Astrocyte of the spinal cord (primary cell): ENCODE data around the gene EXOC6B.
A peak's percentile ranks its signal among the peaks of the same experiment; 100 is the strongest.

Experiments
- DNase-seq: peaks from one replicate; pipeline ENCODE4 v3.0.0; 2011; ENCODE audit warnings: low read depth, low spot score
- H3K4me3 ChIP-seq: 2 replicates; pipeline ENCODE4 v1.5.1; 2011; ENCODE audit warnings: low read depth, mild to moderate bottlenecking, low read length, moderate library complexity
- in situ Hi-C: cut with HindIII; loops from 2 replicates; pipeline ENCODE4 v1.10.0; 2017; ENCODE audit warnings: low sequenced_read_pairs
- TF ChIP-seq, protein P1 (sequence below): IDR thresholded peaks from 2 replicates; pipeline ENCODE4 v1.5.1; 2012; ENCODE audit warnings: low read depth, mild to moderate bottlenecking, low read length, inconsistent platforms

EXOC6B gene

DNA sequence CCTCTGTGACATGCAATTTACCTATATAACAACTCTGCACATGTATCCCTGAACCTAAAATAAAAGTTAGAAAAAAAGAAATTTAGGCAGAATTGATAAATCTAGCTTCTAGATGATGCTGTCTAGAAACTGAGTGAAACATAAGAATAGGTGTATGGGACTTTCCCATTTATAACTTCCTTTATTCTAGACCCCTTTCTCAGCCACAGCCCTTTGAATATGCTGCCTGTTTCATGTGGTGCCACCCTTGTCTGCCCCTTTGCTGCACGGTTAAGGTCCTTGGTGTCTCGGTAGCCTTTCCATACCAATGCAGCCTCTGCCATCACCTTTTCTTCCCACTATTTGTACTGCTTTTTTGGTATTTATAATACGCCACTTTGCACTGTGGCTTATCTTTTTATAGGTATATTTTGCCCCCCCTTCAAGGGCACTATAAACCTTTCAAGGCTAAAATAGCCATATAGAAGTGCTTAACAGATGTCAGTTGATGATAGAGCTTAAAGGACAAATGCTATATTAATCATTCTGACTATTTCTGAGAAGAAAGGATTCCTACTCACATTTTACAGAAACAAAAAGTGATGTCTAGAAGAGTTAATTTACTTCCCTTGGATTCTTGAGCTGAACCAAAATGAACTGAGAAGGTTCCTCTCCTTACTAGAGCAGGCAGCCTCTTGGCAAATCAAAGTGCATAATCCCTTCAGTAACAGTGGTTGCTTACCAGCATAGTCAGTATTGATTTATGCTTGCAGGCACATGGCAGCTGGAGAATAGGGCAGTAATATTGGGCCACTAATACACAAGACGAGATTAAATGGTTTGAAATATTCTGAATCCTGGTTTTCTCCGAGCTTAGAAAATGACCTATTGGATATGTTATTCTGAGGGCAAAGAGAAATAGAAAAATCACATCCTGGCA is 590.1 kb downstream of the EXOC6B start:
- in situ Hi-C loops = no loop called here
- H3K4me3 ChIP-seq = no peak overlapping the region
- no peak for DNase-seq
- TF ChIP-seq, protein P1, sequence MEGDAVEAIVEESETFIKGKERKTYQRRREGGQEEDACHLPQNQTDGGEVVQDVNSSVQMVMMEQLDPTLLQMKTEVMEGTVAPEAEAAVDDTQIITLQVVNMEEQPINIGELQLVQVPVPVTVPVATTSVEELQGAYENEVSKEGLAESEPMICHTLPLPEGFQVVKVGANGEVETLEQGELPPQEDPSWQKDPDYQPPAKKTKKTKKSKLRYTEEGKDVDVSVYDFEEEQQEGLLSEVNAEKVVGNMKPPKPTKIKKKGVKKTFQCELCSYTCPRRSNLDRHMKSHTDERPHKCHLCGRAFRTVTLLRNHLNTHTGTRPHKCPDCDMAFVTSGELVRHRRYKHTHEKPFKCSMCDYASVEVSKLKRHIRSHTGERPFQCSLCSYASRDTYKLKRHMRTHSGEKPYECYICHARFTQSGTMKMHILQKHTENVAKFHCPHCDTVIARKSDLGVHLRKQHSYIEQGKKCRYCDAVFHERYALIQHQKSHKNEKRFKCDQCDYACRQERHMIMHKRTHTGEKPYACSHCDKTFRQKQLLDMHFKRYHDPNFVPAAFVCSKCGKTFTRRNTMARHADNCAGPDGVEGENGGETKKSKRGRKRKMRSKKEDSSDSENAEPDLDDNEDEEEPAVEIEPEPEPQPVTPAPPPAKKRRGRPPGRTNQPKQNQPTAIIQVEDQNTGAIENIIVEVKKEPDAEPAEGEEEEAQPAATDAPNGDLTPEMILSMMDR = no peak

DNA sequence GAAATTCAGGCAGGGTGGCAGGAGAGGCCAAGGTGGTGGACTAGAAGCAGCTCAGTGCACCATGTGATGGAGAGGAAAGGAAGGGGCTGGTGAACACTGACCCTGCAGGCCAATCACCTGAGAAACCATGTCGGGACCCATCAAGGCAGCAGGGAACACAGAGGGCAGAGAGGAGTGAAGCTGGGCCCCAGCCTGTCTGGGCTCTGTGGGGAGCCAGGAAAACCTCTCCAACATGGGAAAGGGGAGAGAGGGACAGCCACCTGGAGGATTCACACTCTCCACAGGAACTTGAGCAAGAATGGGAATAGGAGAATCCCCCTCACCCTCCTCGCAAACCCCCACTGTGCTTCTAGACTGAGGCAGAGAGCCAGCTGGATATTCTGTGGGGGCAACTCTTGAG is 592.6 kb downstream of the EXOC6B start:
- no peak for DNase-seq
- no peak overlapping the region for H3K4me3 ChIP-seq
- TF ChIP-seq, protein P1 = no peak
- in situ Hi-C loops = no loop called here

DNA sequence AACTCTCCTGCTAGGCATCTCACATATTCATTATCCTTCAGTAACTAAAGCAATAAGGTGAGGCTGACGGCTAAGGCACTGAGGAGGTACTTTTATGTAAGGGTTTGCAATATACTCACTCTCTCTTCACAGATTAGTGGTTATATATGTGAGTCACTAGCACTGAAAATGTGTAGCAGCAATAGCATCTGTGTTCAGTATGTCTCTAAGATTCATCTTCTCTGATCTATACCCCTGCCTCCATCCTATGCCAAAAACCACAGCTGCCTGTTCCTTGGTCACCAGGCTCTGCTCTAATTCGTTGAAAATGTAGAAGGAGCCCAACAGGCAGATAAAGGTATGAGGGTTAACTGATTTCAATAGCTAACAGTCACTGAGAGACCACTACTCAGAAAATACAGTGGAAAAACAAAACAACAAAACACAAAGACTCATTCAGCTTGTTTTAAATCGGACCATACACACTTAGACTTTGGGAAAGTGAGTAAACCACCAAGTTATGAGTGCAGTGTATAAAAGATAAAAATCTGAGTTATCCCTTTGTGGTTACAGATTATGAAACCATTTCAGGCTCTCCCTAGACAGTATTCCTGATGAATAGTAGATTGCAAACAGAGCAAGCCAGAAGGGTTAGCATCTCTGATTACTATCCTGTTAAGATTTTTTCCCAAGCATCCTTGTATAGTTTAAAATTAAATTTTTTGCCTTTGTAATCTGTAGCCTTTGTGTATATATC is 602.8 kb downstream of the EXOC6B start:
- in situ Hi-C loops = no loop called here
- H3K4me3 ChIP-seq = no peak overlapping the region
- TF ChIP-seq, protein P1 = no peak
- peak; percentile 60 for DNase-seq

- H3K4me3 ChIP-seq = no peak overlapping the region
- no peak for DNase-seq
- in situ Hi-C loops = no loop called here
- TF ChIP-seq, protein P1 = peak; percentile 26
Measured at GRCh38 chr2:72220170-72220569, 605.7 kb downstream of the EXOC6B start.

DNA sequence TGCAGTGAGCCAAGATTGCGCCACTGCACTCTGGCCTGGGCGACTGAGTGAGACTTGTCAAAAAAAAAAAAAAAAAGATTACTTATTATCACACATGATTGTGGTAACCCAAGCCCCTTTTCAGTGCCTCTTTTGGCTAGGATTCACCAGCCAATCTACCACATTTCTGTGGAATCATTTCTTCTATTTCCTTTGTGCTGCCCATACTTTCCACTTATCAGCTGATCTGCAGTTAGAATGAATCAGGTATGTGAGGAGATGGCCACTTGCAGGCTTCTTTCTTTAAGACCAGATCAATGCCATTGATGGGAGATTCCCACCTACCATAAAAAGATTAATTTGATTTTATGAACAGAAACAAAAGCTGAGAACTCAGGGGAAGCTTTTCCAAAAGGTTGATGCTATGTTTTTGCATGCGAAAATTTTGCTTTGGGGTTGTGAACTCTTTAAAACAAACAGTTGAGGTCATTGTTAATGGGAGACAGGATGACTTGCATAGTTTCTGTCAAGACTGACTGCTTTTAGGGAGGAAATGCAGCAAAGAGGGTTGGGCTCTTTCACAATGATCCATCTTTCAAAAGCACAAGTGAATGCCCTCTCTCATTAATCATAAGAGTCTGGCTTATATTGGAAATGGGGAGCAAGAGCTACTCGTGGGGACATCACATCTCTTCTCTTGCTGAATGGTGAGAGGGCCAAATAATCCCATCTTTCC is 611.2 kb downstream of the EXOC6B start:
- TF ChIP-seq, protein P1 = no peak
- in situ Hi-C loops = no loop called here
- peak; percentile 53 for DNase-seq
- H3K4me3 ChIP-seq = no peak overlapping the region

DNA sequence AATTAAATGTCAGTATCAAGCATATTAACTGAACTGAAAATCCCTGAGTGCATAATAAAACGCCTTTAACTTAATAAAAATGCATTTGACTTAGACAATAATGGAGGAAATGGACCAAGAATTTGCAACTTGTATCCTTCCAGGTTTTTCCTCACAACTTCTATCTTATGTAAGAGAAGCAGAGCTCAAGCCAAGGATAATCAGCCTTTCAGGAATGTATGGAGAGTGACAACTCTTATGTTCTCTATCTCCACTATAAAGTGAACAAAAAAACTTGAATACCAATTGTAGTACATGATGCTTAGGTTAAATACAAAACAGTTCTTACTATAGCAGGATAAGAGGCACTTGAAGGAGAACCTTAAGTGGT is 613.4 kb downstream of the EXOC6B start:
- TF ChIP-seq, protein P1 = no peak
- DNase-seq = no peak
- H3K4me3 ChIP-seq = no peak overlapping the region
- in situ Hi-C loops = no loop called here
